Cardiac muscle cell (in vitro differentiated cells and primary cell): ENCODE results near the gene SMCO2. TPM values are rescaled to one million over a fixed set of nuclear protein-coding genes. Genes with fewer than 3 reads are reported as not detected.

Experiments
- DNase-seq, 2 donors: peaks; one replicate each; pipeline versions ENCODE4 v3.0.0 to v3.0.0-alpha.2; 2010 to 2017; ENCODE audit warnings: low read depth in 1 of 2, low spot score in 1 of 2
- H3K27ac ChIP-seq: fragments of 200-600 bp; sonication (generic); 2 replicates; pipeline ENCODE4 v1.5.1; 2016
- H3K27me3 ChIP-seq: fragments of 200-600 bp; sonication (generic); 2 replicates; pipeline ENCODE4 v1.6.0; 2016; ENCODE audit warnings: control low read depth
- H3K36me3 ChIP-seq: fragments of 200-600 bp; sonication (generic); 2 replicates; pipeline ENCODE4 v1.5.1; 2016; ENCODE audit warnings: control low read depth
- H3K4me1 ChIP-seq: fragments of 200-600 bp; sonication (generic); 2 replicates; pipeline ENCODE4 v1.8.1; 2017; ENCODE audit warnings: low read depth, mild to moderate bottlenecking, mixed run types
- H3K4me3 ChIP-seq: fragments of 200-600 bp; sonication (generic); 2 replicates; pipeline ENCODE4 v1.5.1; 2016; ENCODE audit warnings: mild to moderate bottlenecking
- H3K9me3 ChIP-seq: fragments of 200-600 bp; sonication (generic); 2 replicates; pipeline ENCODE4 v1.5.1; 2017; ENCODE audit warnings: low read depth, mild to moderate bottlenecking, control low read depth
- polyA plus RNA-seq: library from polyadenylated mRNA; unstranded; fragments of >200 nt; fragmentation: Nextera tagmentation; extraction: Ambion mirVana; gene quantifications from 2 replicates; pipeline ENCODE4 v1.2.1, GENCODE V29; 2016
- total RNA-seq: library from RNA; depleted of rRNA; stranded (reverse); fragments of >200 nt; gene quantifications from 2 replicates; pipeline ENCODE4 v1.2.3, GENCODE V29; 2016
- TF ChIP-seq, protein P1 (sequence below): IDR thresholded peaks from 2 replicates; pipeline ENCODE4 v1.5.1; 2012; ENCODE audit warnings: low read depth, mild to moderate bottlenecking, low read length

The SMCO2 gene
- total and polyA plus RNA-seq, 2 experiments from 2014 or later = not detected

DNA sequence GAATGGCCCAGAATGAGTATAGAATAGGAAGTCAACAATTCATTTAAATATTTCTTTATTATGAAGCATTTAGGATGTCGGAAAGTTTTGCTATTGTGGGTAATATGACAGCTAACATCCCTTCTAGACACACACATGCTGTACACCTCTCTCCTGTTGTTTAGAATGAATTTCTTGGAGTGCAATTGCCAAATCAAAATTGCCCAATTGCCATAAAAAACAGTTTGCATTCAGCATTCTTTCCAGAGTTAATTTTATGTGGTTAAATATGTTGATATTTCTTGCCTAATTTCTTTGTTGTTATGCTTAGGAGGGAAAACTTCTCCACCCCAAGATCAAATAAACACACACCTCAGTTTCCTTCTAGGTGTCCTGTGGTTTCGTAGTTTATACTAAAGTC is 16.9 kb upstream of the SMCO2 start:
- TF ChIP-seq, protein P1, sequence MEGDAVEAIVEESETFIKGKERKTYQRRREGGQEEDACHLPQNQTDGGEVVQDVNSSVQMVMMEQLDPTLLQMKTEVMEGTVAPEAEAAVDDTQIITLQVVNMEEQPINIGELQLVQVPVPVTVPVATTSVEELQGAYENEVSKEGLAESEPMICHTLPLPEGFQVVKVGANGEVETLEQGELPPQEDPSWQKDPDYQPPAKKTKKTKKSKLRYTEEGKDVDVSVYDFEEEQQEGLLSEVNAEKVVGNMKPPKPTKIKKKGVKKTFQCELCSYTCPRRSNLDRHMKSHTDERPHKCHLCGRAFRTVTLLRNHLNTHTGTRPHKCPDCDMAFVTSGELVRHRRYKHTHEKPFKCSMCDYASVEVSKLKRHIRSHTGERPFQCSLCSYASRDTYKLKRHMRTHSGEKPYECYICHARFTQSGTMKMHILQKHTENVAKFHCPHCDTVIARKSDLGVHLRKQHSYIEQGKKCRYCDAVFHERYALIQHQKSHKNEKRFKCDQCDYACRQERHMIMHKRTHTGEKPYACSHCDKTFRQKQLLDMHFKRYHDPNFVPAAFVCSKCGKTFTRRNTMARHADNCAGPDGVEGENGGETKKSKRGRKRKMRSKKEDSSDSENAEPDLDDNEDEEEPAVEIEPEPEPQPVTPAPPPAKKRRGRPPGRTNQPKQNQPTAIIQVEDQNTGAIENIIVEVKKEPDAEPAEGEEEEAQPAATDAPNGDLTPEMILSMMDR = no peak
- Histone ChIP-seq H3K27ac (no peak overlapping the region), H3K9me3 (no peaks in the 10 kb centered on the region), H3K4me3 (no peak overlapping the region), H3K4me1 (no peaks in the 10 kb centered on the region), H3K36me3 (no peaks in the 10 kb centered on the region), H3K27me3 (no peaks in the 10 kb centered on the region)
- peak in 1 of 2 donors; percentile 21 for DNase-seq

DNA sequence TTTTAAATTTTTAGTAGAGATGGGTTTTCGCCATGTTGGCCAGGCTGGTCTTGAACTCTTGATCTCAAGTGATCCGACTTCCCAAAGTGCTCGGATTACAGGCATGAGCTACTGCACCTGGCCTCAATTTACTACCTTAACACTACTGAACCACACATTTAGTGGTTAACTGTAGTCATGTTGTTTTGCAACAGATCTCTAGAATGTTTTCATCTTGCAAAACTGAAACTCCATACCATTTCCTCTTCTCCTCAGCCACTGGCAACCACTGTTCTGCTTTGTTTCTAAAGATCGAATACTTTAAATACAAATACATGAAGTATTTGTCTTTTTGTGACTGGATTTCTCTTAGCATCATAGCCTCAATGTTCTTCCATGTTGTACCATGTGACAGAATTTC is 15.4 kb upstream of the SMCO2 start:
- no peaks in the 10 kb centered on the region for H3K4me1 ChIP-seq
- H3K27ac ChIP-seq = no peak overlapping the region
- H3K9me3 ChIP-seq = no peaks in the 10 kb centered on the region
- H3K4me3 ChIP-seq = no peak overlapping the region
- H3K27me3 ChIP-seq = no peaks in the 10 kb centered on the region
- no peak for DNase-seq
- TF ChIP-seq, protein P1 = no peak
- no peaks in the 10 kb centered on the region for H3K36me3 ChIP-seq

DNA sequence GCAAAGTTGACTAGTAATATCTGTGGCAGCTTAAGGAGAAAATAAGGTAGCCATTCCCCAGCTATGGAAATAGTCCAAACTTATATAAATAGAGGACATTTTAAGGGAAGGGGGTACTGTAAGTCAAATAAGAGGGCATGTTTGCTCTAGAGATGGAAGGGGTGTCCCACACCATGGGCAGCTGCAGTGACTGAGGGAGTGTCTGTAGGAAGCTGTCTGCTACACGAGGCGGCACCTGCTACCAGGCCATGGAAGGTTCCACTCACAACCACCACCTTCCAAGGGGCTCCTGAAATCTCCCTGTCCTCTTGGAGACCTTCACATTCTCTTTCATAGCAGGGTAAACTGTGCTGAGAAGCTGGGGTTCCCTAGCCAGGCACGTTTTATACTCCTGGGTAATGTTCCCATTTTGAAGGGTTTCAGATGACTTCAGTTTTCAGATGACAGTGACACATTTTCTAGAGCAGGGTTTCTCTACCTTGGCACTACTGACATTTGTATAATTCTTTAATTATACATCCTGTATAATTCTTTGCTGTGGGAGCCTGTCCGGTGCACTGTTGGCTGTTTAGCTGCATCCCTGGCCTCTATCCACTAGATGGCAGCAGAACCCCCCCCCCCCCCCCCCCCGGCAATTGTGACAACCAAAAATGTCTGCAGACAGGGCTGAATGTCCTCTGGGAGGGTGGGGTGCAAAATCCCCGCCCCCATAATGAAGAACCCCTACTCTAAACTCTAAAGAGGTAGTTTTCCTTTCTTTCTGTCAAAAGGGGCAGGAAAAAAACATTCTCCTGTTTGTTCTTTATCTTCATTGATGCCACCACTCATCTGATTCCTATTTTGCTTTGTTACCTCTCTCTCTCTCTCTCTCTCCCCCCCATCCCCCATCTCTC is 11.6 kb upstream of the SMCO2 start:
- peak in 1 of 2 donors; percentile 25 for DNase-seq
- Histone ChIP-seq H3K27ac (no peak overlapping the region), H3K4me1 (no peaks in the 10 kb centered on the region), H3K9me3 (no peaks in the 10 kb centered on the region), H3K27me3 (no peaks in the 10 kb centered on the region), H3K36me3 (no peaks in the 10 kb centered on the region), H3K4me3 (no peak overlapping the region)
- TF ChIP-seq, protein P1 = peak; percentile 72

DNA sequence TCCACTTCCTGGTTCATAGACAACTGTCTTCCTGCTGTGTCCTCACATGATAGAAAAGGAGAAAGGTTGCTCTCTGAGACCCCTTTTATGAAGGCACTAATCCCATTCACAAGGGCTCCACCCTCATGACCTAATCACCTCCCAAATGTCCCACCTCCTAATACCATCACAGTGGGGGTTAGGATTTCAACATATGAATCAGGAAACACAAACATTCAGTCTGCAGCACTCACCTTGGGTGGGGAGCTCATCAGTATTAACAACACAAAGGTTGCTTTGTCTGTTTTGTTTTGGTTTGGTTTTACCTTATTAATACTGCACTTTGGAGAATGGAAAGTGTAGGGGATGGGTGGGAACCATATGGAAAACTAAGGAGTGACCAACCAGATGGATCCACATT is 10.5 kb upstream of the SMCO2 start:
- DNase-seq = no peak
- Histone ChIP-seq H3K27ac (no peak overlapping the region), H3K36me3 (no peaks in the 10 kb centered on the region), H3K4me1 (no peaks in the 10 kb centered on the region), H3K27me3 (no peaks in the 10 kb centered on the region), H3K4me3 (no peak overlapping the region), H3K9me3 (no peaks in the 10 kb centered on the region)
- TF ChIP-seq, protein P1 = no peak

DNA sequence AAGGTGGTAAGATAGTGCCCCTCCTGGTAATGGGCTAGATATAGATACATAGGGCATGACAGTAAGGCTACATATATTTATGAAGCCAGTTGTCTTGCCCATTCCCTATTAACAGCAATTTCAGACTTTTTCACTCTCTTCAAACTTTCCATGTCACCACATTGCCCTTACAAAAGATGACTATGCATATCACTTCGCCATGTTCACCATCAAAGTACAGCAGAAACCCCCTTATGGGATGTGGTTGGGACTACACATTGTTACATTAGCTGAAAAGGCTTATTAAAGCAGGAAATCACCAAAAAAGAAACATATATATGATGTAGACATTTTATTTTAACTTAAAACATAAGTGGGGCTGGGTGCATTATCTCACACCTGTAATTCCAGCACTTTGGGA is 9.8 kb upstream of the SMCO2 start:
- TF ChIP-seq, protein P1 = no peak
- H3K27ac ChIP-seq = no peak overlapping the region
- H3K4me1 ChIP-seq = no peaks in the 10 kb centered on the region
- no peak overlapping the region for H3K4me3 ChIP-seq
- H3K9me3 ChIP-seq = no peaks in the 10 kb centered on the region
- H3K27me3 ChIP-seq = no peaks in the 10 kb centered on the region
- no peak for DNase-seq
- no peaks in the 10 kb centered on the region for H3K36me3 ChIP-seq
